K562 (cell line): ENCODE results near the gene RPS8. TPM values are rescaled to one million over a fixed set of nuclear protein-coding genes. Genes with fewer than 3 reads are reported as not detected.

Experiments
- CBX2 ChIP-seq: fragments of 200-600 bp; sonication (generic); IDR thresholded peaks from one replicate; pipeline ENCODE4 v1.6.1; 2012; ENCODE audit warnings: mild to moderate bottlenecking, low read length, inconsistent platforms; ENCODE audit not compliant: insufficient read depth, poor library complexity, severe bottlenecking
- CBX8 ChIP-seq: fragments of 200-600 bp; sonication (generic); IDR thresholded peaks from 2 replicates; pipeline ENCODE4 v1.6.1; 2012; ENCODE audit warnings: borderline replicate concordance, mixed run types, low read depth, mild to moderate bottlenecking, moderate library complexity, mixed read lengths, low read length, control low read depth, inconsistent platforms; ENCODE audit not compliant: poor library complexity, severe bottlenecking; ENCODE audit errors: extremely low read depth
- CTBP1 ChIP-seq: fragments of 450-650 bp; IDR thresholded peaks from 2 replicates; pipeline ENCODE4 v1.6.1; 2016; ENCODE audit warnings: borderline replicate concordance
- ESRRB ChIP-seq: fragments of 250-450 bp; sonication (Bioruptor Pico); IDR thresholded peaks from 2 replicates; pipeline ENCODE4 v1.5.0; 2020; ENCODE audit warnings: mild to moderate bottlenecking, moderate library complexity, borderline replicate concordance
- FOXJ2 ChIP-seq: fragments of 200-800 bp; sonication (Bioruptor generic); IDR thresholded peaks from 2 replicates; pipeline ENCODE4 v1.6.1; 2016; ENCODE audit warnings: missing genetic modification characterization, missing compliant biosample characterization
- GTF2B ChIP-seq: IDR thresholded peaks from 2 replicates; pipeline ENCODE4 v1.6.1; 2011; ENCODE audit not compliant: insufficient read length; ENCODE audit errors: extremely low read depth
- MCM7 ChIP-seq, 2 experiments: fragments of 450-650 bp; IDR thresholded peaks; 2 replicates each; pipeline ENCODE4 v1.6.1; 2016 to 2018
- MEF2D ChIP-seq: conservative IDR thresholded peaks from 2 replicates; pipeline ENCODE4 v1.6.1; 2016; ENCODE audit warnings: low read depth, missing genetic modification characterization, missing compliant biosample characterization
- POU5F1 ChIP-seq: fragments of 150-350 bp; IDR thresholded peaks from 2 replicates; pipeline ENCODE4 v1.6.1; 2014; ENCODE audit warnings: borderline replicate concordance, low read length, low read depth, mild to moderate bottlenecking; ENCODE audit not compliant: partially characterized antibody
- SAFB2 ChIP-seq: fragments of 200-400 bp; formaldehyde crosslinking; IDR thresholded peaks from 2 replicates; pipeline ENCODE4 v1.6.1; 2018; ENCODE audit warnings: borderline replicate concordance, low read length, low read depth, moderate library complexity; ENCODE audit not compliant: severe bottlenecking
- TRIM24 ChIP-seq, 2 experiments: fragments of 450-650 bp; IDR thresholded peaks; 2 replicates each; pipeline ENCODE4 v1.6.1; 2016
- USF2 ChIP-seq: sonication (generic); formaldehyde crosslinking; IDR thresholded peaks from 2 replicates; pipeline ENCODE4 v1.5.0; 2020; ENCODE audit warnings: missing genetic modification reagents
- ZNF134 ChIP-seq: fragments of 250-450 bp; sonication (Bioruptor Pico); conservative IDR thresholded peaks from 2 replicates; pipeline ENCODE4 v1.4.0; 2020
- ZNF316 ChIP-seq: fragments of 450-650 bp; IDR thresholded peaks from 2 replicates; pipeline ENCODE4 v1.6.1; 2016
- polyA plus RNA-seq, 8 experiments: library from polyadenylated mRNA; depleted of rRNA in 4 of 8; stranded (reverse) in 5 of 8; unstranded in 3 of 8; fragments of >200 nt; fragmentation: Nextera tagmentation in 2 of 8; fragmentation: Illumina TruSeq in 1 of 8; extraction: Ambion mirVana in 2 of 8; extraction: Trizol in 1 of 8; gene quantifications; 2 replicates each; pipeline versions ENCODE4 v1.2.1 to v1.2.3, GENCODE V29; 2011 to 2014; ENCODE audit warnings: inconsistent platforms in 1 of 8, missing spikeins in 1 of 8
- total RNA-seq, 7 experiments: library from RNA; depleted of rRNA in 6 of 7; stranded (reverse); fragments of >200 nt in 6 of 7; fragmentation: Illumina TruSeq in 2 of 7; extraction: Trizol in 2 of 7; gene quantifications; 2 replicates each; pipeline versions ENCODE4 v1.2.1 to v1.2.3, GENCODE V29; 2011 to 2021; ENCODE audit warnings: low replicate concordance in 1 of 7

Gene RPS8
- total and polyA plus RNA-seq, 9 of the 15 experiments (the other 6 are each of a cell fraction or from before 2014, with no cell fraction given) = 2,431 to 4,168 (median 3,109) TPM

- TF ChIP-seq SAFB2 (no peak), MCM7 (IDR thresholded peaks at IDR 0.05) (peak in 1 of 2 experiments; percentile 89; a peak in 2 of 4 replicates), GTF2B (peak; percentile 75), CBX2 (no peak), ESRRB (CRISPR knock-in tag) (peak; percentile 13; the same call in 1 of the 2 replicates), MEF2D (peak; percentile 4; the same call in 1 of the 2 replicates), FOXJ2 (tag) (peak; percentile 78; the same call in 1 of the 2 replicates), CBX8 (no peak), USF2 (CRISPR knock-in tag) (peak; percentile 54), TRIM24 (IDR thresholded peaks at IDR 0.05) (peak; percentile 70 to 82), POU5F1 (no peak), ZNF316 (peak; percentile 99), CTBP1 (peak; percentile 81), ZNF134 (no peak)
Observed at GRCh38 chr1:44775078-44775929, at the start of gene RPS8 (continued).
